Activated T-helper 1 cell treated with anti-CD3 and anti-CD28 coated beads, Interleukin-12 subunit alpha, Interleukin-12 subunit beta, Interleukin-2, Interleukin-4 antibody, amounts not matched to agents 30 ng/mL and 10 ng/mL and 1 ng/mL, durations not matched to agents 14 hours and 24 hours and 36 hours (primary cell): ENCODE measurements around the gene VAC14. TPM values are rescaled to one million over a fixed set of nuclear protein-coding genes. Genes with fewer than 3 reads are reported as not detected.

Source experiments
- DNase-seq: peaks from one replicate; pipeline ENCODE4 v3.0.0; 2021; ENCODE audit warnings: low spot score
- H3K27ac Mint-ChIP-seq: one replicate; pipeline ENCODE4 v1.8.0; 2021; ENCODE audit warnings: mild to moderate bottlenecking, mixed read lengths
- H3K27me3 Mint-ChIP-seq: one replicate; pipeline ENCODE4 v1.8.0; 2022; ENCODE audit warnings: mild to moderate bottlenecking, moderate library complexity, mixed read lengths; ENCODE audit not compliant: insufficient read depth
- H3K36me3 Mint-ChIP-seq: one replicate; pipeline ENCODE4 v1.8.0; 2021; ENCODE audit warnings: low read depth, mixed read lengths
- H3K4me1 Mint-ChIP-seq: one replicate; pipeline ENCODE4 v1.8.0; 2021; ENCODE audit warnings: low read depth, mixed read lengths
- H3K4me3 Mint-ChIP-seq: one replicate; pipeline ENCODE4 v1.8.0; 2021; ENCODE audit warnings: mild to moderate bottlenecking, moderate library complexity, mixed read lengths
- H3K9me3 Mint-ChIP-seq: one replicate; pipeline ENCODE4 v1.8.0; 2021; ENCODE audit warnings: mixed read lengths
- intact Hi-C: fragments of 100-400 bp; cut with micrococcal nuclease; formaldehyde crosslinking; loops from one replicate; pipeline ENCODE4 v1.15.1; 2024
- total RNA-seq: library from RNA; stranded (reverse); gene quantifications from 2 replicates; pipeline ENCODE4 v1.2.3, GENCODE V29; 2022

The VAC14 gene
- total RNA-seq, 1 donor from 2014 or later, result 37.5 TPM

GRCh38 chr16:70699696-70700095 lies 101.3 kb downstream of the VAC14 start:
- Mint-ChIP-seq H3K36me3 (peaks cover 2% of the 10 kb centered on the region), H3K27ac (no peak overlapping the region), H3K27me3 (no peaks in the 10 kb centered on the region), H3K9me3 (no peaks in the 10 kb centered on the region), H3K4me1 (peaks cover 13% of the 10 kb centered on the region), H3K4me3 (no peak overlapping the region)
- no peak for DNase-seq
- intact Hi-C loops, result no loop called here

GRCh38 chr16:70698901-70699300 lies 102.1 kb downstream of the VAC14 start:
- DNase-seq, result no peak
- Mint-ChIP-seq H3K9me3 (no peaks in the 10 kb centered on the region), H3K36me3 (peaks cover 2% of the 10 kb centered on the region), H3K27me3 (no peaks in the 10 kb centered on the region), H3K4me1 (peaks cover 13% of the 10 kb centered on the region), H3K4me3 (no peak overlapping the region), H3K27ac (no peak overlapping the region)
- intact Hi-C loops, result no loop called here

- intact Hi-C loops, result no loop called here
- Mint-ChIP-seq H3K9me3 (no peaks in the 10 kb centered on the region), H3K27ac (no peak overlapping the region), H3K36me3 (peaks cover 2% of the 10 kb centered on the region), H3K4me3 (no peak overlapping the region), H3K4me1 (peaks cover 13% of the 10 kb centered on the region), H3K27me3 (no peaks in the 10 kb centered on the region)
- DNase-seq, result no peak
Measured at GRCh38 chr16:70697594-70698170, 103.3 kb downstream of the VAC14 start.

GRCh38 chr16:70696952-70697593 lies 103.9 kb downstream of the VAC14 start:
- no peak for DNase-seq
- Mint-ChIP-seq H3K4me1 (peaks cover 13% of the 10 kb centered on the region), H3K27ac (peak overlapping the region; percentile 62), H3K27me3 (no peaks in the 10 kb centered on the region), H3K36me3 (peaks cover 2% of the 10 kb centered on the region), H3K4me3 (no peak overlapping the region), H3K9me3 (no peaks in the 10 kb centered on the region)
- intact Hi-C loops, result no loop called here

- H3K4me3 Mint-ChIP-seq, result no peak overlapping the region
- H3K4me1 Mint-ChIP-seq, result peaks cover 13% of the 10 kb centered on the region
- no peaks in the 10 kb centered on the region for H3K9me3 Mint-ChIP-seq
- peaks cover 2% of the 10 kb centered on the region for H3K36me3 Mint-ChIP-seq
- H3K27ac Mint-ChIP-seq, result peak overlapping the region; percentile 62
- no peaks in the 10 kb centered on the region for H3K27me3 Mint-ChIP-seq
- DNase-seq, result no peak
- intact Hi-C loops, result no loop called here
Measured at GRCh38 chr16:70696355-70696754, 104.6 kb downstream of the VAC14 start.

GRCh38 chr16:70695331-70696070 lies 105.5 kb downstream of the VAC14 start:
- Mint-ChIP-seq H3K4me3 (peak overlapping the region; percentile 5), H3K27me3 (no peaks in the 10 kb centered on the region), H3K9me3 (no peaks in the 10 kb centered on the region), H3K27ac (peak overlapping the region; percentile 42), H3K36me3 (peaks cover 2% of the 10 kb centered on the region), H3K4me1 (peaks cover 13% of the 10 kb centered on the region)
- intact Hi-C loops, result no loop called here
- DNase-seq, result peak; percentile 22

GRCh38 chr16:70694868-70695218 lies 106.1 kb downstream of the VAC14 start:
- Mint-ChIP-seq H3K36me3 (peaks cover 2% of the 10 kb centered on the region), H3K9me3 (no peaks in the 10 kb centered on the region), H3K4me1 (peaks cover 13% of the 10 kb centered on the region), H3K27me3 (no peaks in the 10 kb centered on the region), H3K27ac (no peak overlapping the region), H3K4me3 (no peak overlapping the region)
- intact Hi-C loops, result no loop called here
- no peak for DNase-seq

- no peaks in the 10 kb centered on the region for H3K9me3 Mint-ChIP-seq
- intact Hi-C loops, result no loop called here
- DNase-seq, result no peak
- no peak overlapping the region for H3K4me3 Mint-ChIP-seq
- no peaks in the 10 kb centered on the region for H3K27me3 Mint-ChIP-seq
- H3K36me3 Mint-ChIP-seq, result peaks cover 2% of the 10 kb centered on the region
- peaks cover 13% of the 10 kb centered on the region for H3K4me1 Mint-ChIP-seq
- H3K27ac Mint-ChIP-seq, result no peak overlapping the region
Measured at GRCh38 chr16:70694088-70694867, 106.7 kb downstream of the VAC14 start.

- Mint-ChIP-seq H3K4me1 (peaks cover 13% of the 10 kb centered on the region), H3K4me3 (no peak overlapping the region), H3K36me3 (peaks cover 2% of the 10 kb centered on the region), H3K9me3 (no peaks in the 10 kb centered on the region), H3K27ac (no peak overlapping the region), H3K27me3 (no peaks in the 10 kb centered on the region)
- no peak for DNase-seq
- intact Hi-C loops, result no loop called here
Measured at GRCh38 chr16:70692873-70693671, 107.9 kb downstream of the VAC14 start.

- Mint-ChIP-seq H3K4me3 (no peak overlapping the region), H3K4me1 (peaks cover 13% of the 10 kb centered on the region), H3K27ac (no peak overlapping the region), H3K9me3 (no peaks in the 10 kb centered on the region), H3K36me3 (peaks cover 2% of the 10 kb centered on the region), H3K27me3 (peaks cover 3% of the 10 kb centered on the region)
- no peak for DNase-seq
- intact Hi-C loops, result no loop called here
Measured at GRCh38 chr16:70692130-70692872, 108.7 kb downstream of the VAC14 start.

- intact Hi-C loops, result no loop called here
- Mint-ChIP-seq H3K4me3 (no peak overlapping the region), H3K27me3 (peaks cover 6% of the 10 kb centered on the region), H3K9me3 (no peaks in the 10 kb centered on the region), H3K4me1 (peaks cover 9% of the 10 kb centered on the region), H3K36me3 (peaks cover 2% of the 10 kb centered on the region), H3K27ac (no peak overlapping the region)
- DNase-seq, result no peak
Measured at GRCh38 chr16:70691223-70692129, 109.5 kb downstream of the VAC14 start.
